ENCODE data around the gene DDI2. TPM values are rescaled to one million over a fixed set of nuclear protein-coding genes. Genes with fewer than 3 reads are reported as not detected.

The DDI2 gene
- total RNA-seq, 3 donors from 2014 or later (not counting 1 experiment from before 2014, with no cell fraction given) = 27.3 to 39.8 (median 34.0) TPM

DNA sequence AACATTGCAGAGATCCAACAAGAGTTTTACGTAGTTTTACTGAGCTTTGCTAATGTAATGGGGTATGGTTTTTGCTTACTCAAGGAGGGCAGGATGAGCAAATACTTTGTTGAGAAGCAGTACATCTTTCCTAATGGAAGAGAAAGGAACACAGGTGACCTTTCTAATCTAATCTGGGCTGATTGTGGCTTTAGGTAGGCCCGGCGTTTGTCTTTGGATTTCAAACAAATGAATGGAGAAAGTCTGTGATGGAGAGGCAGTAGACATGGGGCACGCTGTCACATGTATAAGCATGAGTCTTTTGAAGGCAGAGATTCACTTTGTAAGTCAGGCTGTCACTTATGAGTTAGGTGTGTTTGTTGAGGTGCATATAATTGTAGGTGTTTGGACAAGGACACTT lies 68.6 kb downstream of the DDI2 start:
- intact Hi-C loops (cut with micrococcal nuclease) = loop anchor here (10.0 kb wide), 1 partner anchor 71 kb away; the partner anchor contains the start of gene DDI2
- Histone ChIP-seq H3K4me3 (ENCODE audit: low read length) (no peak overlapping the region), H3K4me1 (ENCODE audit: control insufficient read depth, insufficient read depth, low read length) (peaks cover 15% of the 10 kb centered on the region), H3K27ac (ENCODE audit: low read length) (no peak overlapping the region), H3K27me3 (ENCODE audit: control insufficient read depth, insufficient read depth, low read length) (no peaks in the 10 kb centered on the region), H3K9me3 (ENCODE audit: control insufficient read depth, insufficient read depth, low read length) (no peaks in the 10 kb centered on the region), H3K36me3 (ENCODE audit: control insufficient read depth, insufficient read depth, low read length) (no peaks in the 10 kb centered on the region)
- Mint-ChIP-seq H3K27me3 (ENCODE audit: low read depth in 2 of 2) (no peaks in the 10 kb centered on the region), H3K36me3 (no peaks in the 10 kb centered on the region), H3K4me3 (peak overlapping the region; percentile 91), H3K27ac (peak overlapping the region; percentile 88 to 89), H3K4me1 (peaks cover 29 to 43% of the 10 kb centered on the region in 2 donors), H3K9me3 (no peaks in the 10 kb centered on the region)
- TF ChIP-seq, protein P1, sequence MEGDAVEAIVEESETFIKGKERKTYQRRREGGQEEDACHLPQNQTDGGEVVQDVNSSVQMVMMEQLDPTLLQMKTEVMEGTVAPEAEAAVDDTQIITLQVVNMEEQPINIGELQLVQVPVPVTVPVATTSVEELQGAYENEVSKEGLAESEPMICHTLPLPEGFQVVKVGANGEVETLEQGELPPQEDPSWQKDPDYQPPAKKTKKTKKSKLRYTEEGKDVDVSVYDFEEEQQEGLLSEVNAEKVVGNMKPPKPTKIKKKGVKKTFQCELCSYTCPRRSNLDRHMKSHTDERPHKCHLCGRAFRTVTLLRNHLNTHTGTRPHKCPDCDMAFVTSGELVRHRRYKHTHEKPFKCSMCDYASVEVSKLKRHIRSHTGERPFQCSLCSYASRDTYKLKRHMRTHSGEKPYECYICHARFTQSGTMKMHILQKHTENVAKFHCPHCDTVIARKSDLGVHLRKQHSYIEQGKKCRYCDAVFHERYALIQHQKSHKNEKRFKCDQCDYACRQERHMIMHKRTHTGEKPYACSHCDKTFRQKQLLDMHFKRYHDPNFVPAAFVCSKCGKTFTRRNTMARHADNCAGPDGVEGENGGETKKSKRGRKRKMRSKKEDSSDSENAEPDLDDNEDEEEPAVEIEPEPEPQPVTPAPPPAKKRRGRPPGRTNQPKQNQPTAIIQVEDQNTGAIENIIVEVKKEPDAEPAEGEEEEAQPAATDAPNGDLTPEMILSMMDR (IDR thresholded peaks at IDR 0.05) = no peak
- ATAC-seq (no peak), DNase-seq (peak in 1 of 2 donors; percentile 17)
- WGBS (ENCODE audit: insufficient coverage) = 92% methylated on average over 4 of the region's 4 CpGs

DNA sequence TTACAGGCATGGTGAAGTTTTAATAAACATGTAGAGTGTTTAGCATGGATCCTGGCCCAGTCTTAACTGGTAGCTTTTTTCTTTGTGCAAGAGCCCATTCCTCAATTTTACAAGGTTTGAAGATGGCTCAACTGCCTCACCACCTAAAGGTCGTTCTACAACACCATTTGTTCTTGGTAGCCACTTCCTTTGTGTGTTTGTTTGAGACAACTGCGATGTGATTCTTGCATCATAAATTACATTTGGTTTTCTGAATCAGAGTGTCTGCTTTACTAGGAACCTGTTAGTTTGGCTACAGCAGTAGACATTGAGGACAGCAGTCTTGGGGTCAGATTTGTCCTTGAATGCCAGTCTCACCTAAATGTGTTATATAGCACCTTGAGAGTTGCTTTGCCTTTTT lies 70.2 kb downstream of the DDI2 start:
- Histone ChIP-seq H3K4me3 (ENCODE audit: low read length) (no peak overlapping the region), H3K27me3 (ENCODE audit: control insufficient read depth, insufficient read depth, low read length) (no peaks in the 10 kb centered on the region), H3K27ac (ENCODE audit: low read length) (no peak overlapping the region), H3K9me3 (ENCODE audit: control insufficient read depth, insufficient read depth, low read length) (no peaks in the 10 kb centered on the region), H3K4me1 (ENCODE audit: control insufficient read depth, insufficient read depth, low read length) (peaks cover 15% of the 10 kb centered on the region), H3K36me3 (ENCODE audit: control insufficient read depth, insufficient read depth, low read length) (no peaks in the 10 kb centered on the region)
- 21% methylated on average over 2 of the region's 2 CpGs for WGBS (ENCODE audit: insufficient coverage)
- Mint-ChIP-seq H3K27ac (peak overlapping the region in 1 of 2 donors; percentile 48), H3K4me3 (no peak overlapping the region), H3K27me3 (ENCODE audit: low read depth in 2 of 2) (no peaks in the 10 kb centered on the region), H3K36me3 (no peaks in the 10 kb centered on the region), H3K4me1 (peaks cover 36 to 47% of the 10 kb centered on the region in 2 donors), H3K9me3 (no peaks in the 10 kb centered on the region)
- DNase-seq (no peak), ATAC-seq (no peak)
- TF ChIP-seq, protein P1 (IDR thresholded peaks at IDR 0.05) = no peak
- intact Hi-C loops (cut with micrococcal nuclease) = loop anchor here (10.0 kb wide), 1 partner anchor 73 kb away; the partner anchor contains the start of gene DDI2

DNA sequence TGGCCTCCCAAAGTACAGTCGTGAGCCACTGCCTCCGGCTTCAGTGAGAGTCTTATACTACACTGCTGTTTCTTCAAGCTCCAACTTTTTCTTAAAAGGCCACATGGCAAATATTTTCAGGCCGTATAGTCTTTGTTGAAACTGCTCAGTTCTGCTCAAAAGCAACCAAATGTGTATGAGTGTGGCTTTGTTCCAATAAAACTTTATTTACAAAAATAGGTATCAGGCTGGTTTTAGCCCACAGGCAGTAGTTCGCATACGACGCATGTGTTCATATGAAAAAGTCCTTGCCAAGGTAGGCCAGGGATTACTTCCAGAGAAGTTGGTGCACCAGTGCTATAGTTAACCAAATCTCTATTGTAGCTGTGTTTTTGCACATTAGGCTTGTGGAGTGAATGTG lies 73.1 kb downstream of the DDI2 start:
- TF ChIP-seq, protein P1 (IDR thresholded peaks at IDR 0.05) = no peak
- peaks cover 32 to 35% of the 10 kb centered on the region in 2 donors for H3K4me1 Mint-ChIP-seq
- WGBS (ENCODE audit: insufficient coverage) = 98% methylated on average over 6 of the region's 6 CpGs
- intact Hi-C loops (cut with micrococcal nuclease) = no loop called here
- Histone ChIP-seq H3K36me3 (ENCODE audit: control insufficient read depth, insufficient read depth, low read length) (no peaks in the 10 kb centered on the region), H3K27ac (ENCODE audit: low read length) (no peak overlapping the region), H3K27me3 (ENCODE audit: control insufficient read depth, insufficient read depth, low read length) (no peaks in the 10 kb centered on the region), H3K9me3 (ENCODE audit: control insufficient read depth, insufficient read depth, low read length) (no peaks in the 10 kb centered on the region), H3K4me1 (ENCODE audit: control insufficient read depth, insufficient read depth, low read length) (no peaks in the 10 kb centered on the region), H3K4me3 (ENCODE audit: low read length) (no peak overlapping the region)
- no peaks in the 10 kb centered on the region for H3K27me3 Mint-ChIP-seq (ENCODE audit: low read depth in 2 of 2)
- H3K9me3 Mint-ChIP-seq = no peaks in the 10 kb centered on the region
- no peak for ATAC-seq
- H3K36me3 Mint-ChIP-seq = no peaks in the 10 kb centered on the region
- H3K4me3 Mint-ChIP-seq = no peak overlapping the region
- DNase-seq = no peak
- no peak overlapping the region for H3K27ac Mint-ChIP-seq

DNA sequence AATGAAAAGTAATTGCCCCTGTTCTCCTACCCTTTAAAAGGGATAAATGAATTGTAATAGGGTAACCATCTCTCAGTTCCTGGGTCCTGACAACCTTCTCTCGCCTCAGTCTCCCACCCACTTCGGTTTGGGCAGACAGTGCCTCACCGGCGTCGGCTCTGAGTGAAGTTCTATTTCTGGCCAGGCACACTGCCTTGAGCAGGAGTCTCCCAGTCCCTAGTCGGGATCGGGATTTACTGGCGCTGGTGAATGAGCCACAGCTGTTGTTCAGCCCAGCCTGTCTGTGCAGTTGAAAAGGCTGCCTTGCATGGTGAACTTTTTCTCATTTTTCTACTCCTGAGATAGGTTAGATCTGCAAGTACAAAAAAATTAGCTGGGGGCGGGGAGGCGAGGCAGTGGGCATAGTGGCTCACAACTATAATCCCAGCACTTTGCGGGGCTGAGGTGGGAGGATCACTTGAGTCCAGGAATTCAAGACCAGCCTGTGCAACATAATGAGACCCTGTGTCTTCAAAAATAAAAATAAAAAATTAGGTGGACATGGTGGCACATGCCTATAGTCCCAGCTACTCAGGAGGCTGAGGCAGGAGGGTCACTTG lies 74.3 kb downstream of the DDI2 start:
- Histone ChIP-seq H3K27ac (ENCODE audit: low read length) (no peak overlapping the region), H3K9me3 (ENCODE audit: control insufficient read depth, insufficient read depth, low read length) (no peaks in the 10 kb centered on the region), H3K36me3 (ENCODE audit: control insufficient read depth, insufficient read depth, low read length) (no peaks in the 10 kb centered on the region), H3K4me3 (ENCODE audit: low read length) (no peak overlapping the region), H3K4me1 (ENCODE audit: control insufficient read depth, insufficient read depth, low read length) (peaks cover 2% of the 10 kb centered on the region), H3K27me3 (ENCODE audit: control insufficient read depth, insufficient read depth, low read length) (no peaks in the 10 kb centered on the region)
- Mint-ChIP-seq H3K4me1 (peaks cover 23 to 29% of the 10 kb centered on the region in 2 donors), H3K27ac (no peak overlapping the region), H3K9me3 (no peaks in the 10 kb centered on the region), H3K4me3 (no peak overlapping the region), H3K36me3 (no peaks in the 10 kb centered on the region), H3K27me3 (ENCODE audit: low read depth in 2 of 2) (no peaks in the 10 kb centered on the region)
- intact Hi-C loops (cut with micrococcal nuclease) = no loop called here
- ATAC-seq (no peak), DNase-seq (no peak)
- TF ChIP-seq, protein P1 (IDR thresholded peaks at IDR 0.05) = no peak
- 98% methylated on average over 11 of the region's 11 CpGs for WGBS (ENCODE audit: insufficient coverage)
